A673 (cell line): ENCODE results near the gene UGGT2. TPM values are rescaled to one million over a fixed set of nuclear protein-coding genes. Genes with fewer than 3 reads are reported as not detected.

ENCODE experiments used
- BruUV-seq: library from RNA; stranded (reverse); fragments of 400-500 nt; replicated peaks from 2 replicates; lab custom pipeline; 2021; lab: Mats Ljungman, UMichigan
- CTCF ChIA-PET: fragments of 300-600 bp; sonication (Branson Sonifier 250); formaldehyde crosslinking; loops from one replicate; lab custom pipeline; 2022; ENCODE audit warnings: antibody characterized with exemption; lab: Charles Lee
- POLR2A ChIA-PET: fragments of 300-600 bp; sonication (Branson Sonifier 250); formaldehyde crosslinking; loops from one replicate; lab custom pipeline; 2022; ENCODE audit warnings: antibody characterized with exemption; ENCODE audit not compliant: low non-redundant PET; lab: Charles Lee
- DNase-seq: peaks from one replicate; pipeline ENCODE4 v3.0.0-alpha.2; 2015; ENCODE audit warnings: low spot score
- H3K27ac ChIP-seq: fragments of 200-600 bp; sonication (generic); 2 replicates; pipeline ENCODE4 v1.5.1; 2016; ENCODE audit warnings: mixed run types, low read depth, mild to moderate bottlenecking, mixed read lengths, antibody characterized with exemption, low read length; ENCODE audit not compliant: poor library complexity, severe bottlenecking
- H3K27me3 ChIP-seq: fragments of 200-600 bp; sonication (generic); replicated peaks from 2 replicates; pipeline ENCODE4 v1.6.1; 2017; ENCODE audit warnings: mixed run types, low read depth, mild to moderate bottlenecking, mixed read lengths, antibody characterized with exemption, low read length; ENCODE audit not compliant: insufficient read depth, poor library complexity
- H3K36me3 ChIP-seq: fragments of 200-600 bp; sonication (generic); 2 replicates; pipeline ENCODE4 v1.6.1; 2016; ENCODE audit warnings: mixed run types, mild to moderate bottlenecking, mixed read lengths, antibody characterized with exemption, low read length; ENCODE audit not compliant: insufficient read depth, poor library complexity, severe bottlenecking
- H3K4me1 ChIP-seq: fragments of 200-600 bp; sonication (generic); 2 replicates; pipeline ENCODE4 v1.6.1; 2017; ENCODE audit warnings: mixed run types, mild to moderate bottlenecking, mixed read lengths, antibody characterized with exemption, low read length; ENCODE audit not compliant: insufficient read depth, poor library complexity, severe bottlenecking
- H3K4me3 ChIP-seq: fragments of 200-600 bp; sonication (generic); 2 replicates; pipeline ENCODE4 v1.5.1; 2016; ENCODE audit warnings: low read depth, mixed run types, mild to moderate bottlenecking, mixed read lengths, low read length; ENCODE audit not compliant: poor library complexity, severe bottlenecking
- H3K9me3 ChIP-seq: fragments of 200-600 bp; sonication (generic); 2 replicates; pipeline ENCODE4 v1.6.1; 2016; ENCODE audit warnings: mixed run types, low read depth, mild to moderate bottlenecking, mixed read lengths, antibody characterized with exemption, low read length; ENCODE audit not compliant: poor library complexity, severe bottlenecking
- CTCF ChIP-seq: fragments of 300-800, 200-600 bp; sonication (generic); conservative IDR thresholded peaks from 2 replicates; pipeline ENCODE4 v1.5.1; 2017; ENCODE audit warnings: low read depth, mild to moderate bottlenecking, antibody characterized with exemption, low read length, moderate library complexity, mixed read lengths
- EZH2 ChIP-seq: fragments of 200-600 bp; sonication (generic); IDR thresholded peaks from 2 replicates; pipeline ENCODE4 v1.6.1; 2017; ENCODE audit warnings: borderline replicate concordance, low read depth, mild to moderate bottlenecking, mixed read lengths, antibody characterized with exemption, low read length; ENCODE audit not compliant: poor library complexity, severe bottlenecking
- intact Hi-C: fragments of 100-400 bp; cut with micrococcal nuclease; formaldehyde crosslinking; loops from one replicate; pipeline ENCODE4 v1.10.0; 2022; ENCODE audit not compliant: unreplicated experiment
- total RNA-seq: library from RNA; stranded (reverse); gene quantifications from 2 replicates; pipeline ENCODE4 v1.2.3, GENCODE V29; 2021

The UGGT2 gene
- total RNA-seq, 1 experiment from 2014 or later: 10.1 TPM

DNA sequence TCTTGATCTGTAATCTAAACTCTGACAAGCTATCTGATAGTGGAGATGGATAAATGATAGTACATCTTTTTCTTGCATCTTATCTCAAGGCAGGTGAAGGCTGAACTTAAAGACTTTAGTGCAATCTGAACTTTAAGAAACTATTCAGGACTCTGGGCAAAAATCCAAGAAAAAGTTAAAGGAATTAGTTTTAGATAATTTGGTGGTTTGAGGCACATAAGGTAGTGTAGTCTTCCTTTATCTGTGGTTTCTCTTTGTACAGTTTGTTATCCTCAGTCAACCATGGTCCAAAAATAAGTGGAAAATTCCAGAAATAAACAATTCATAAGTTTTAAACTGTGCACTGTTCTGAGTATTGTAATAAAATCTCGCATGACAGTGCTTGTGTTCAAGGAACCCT, 172.9 kb downstream of the UGGT2 start:
- DNase-seq: no peak
- H3K4me3 ChIP-seq: no peak overlapping the region
- no peaks in the 10 kb centered on the region for H3K27me3 ChIP-seq
- CTCF ChIA-PET: no interaction called here
- BruUV-seq: no TSS peak
- TF ChIP-seq EZH2: no peak
- TF ChIP-seq CTCF: no peak
- H3K36me3 ChIP-seq: no peaks in the 10 kb centered on the region
- intact Hi-C loops: no loop called here
- H3K27ac ChIP-seq: no peak overlapping the region
- H3K4me1 ChIP-seq: no peaks in the 10 kb centered on the region
- no peaks in the 10 kb centered on the region for H3K9me3 ChIP-seq
- POLR2A ChIA-PET: no interaction called here

DNA sequence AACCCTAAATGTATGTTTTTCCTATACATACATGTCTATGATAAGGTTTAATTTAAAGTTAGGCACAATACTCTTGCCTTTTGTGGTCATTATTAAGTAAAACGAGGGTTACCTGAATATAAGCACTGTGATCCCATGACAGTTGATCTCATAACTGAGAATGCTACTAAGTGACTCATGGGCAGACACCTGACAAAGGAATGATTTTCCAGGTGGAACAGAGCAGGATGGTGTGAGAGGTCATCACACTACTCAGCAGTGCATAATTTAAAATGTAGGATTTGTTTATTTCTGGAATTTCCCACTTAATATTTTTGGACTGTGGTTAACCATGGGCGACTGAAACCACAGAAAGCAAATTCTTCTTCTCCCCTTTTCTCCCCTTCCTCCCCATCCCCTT, 178.9 kb downstream of the UGGT2 start:
- H3K36me3 ChIP-seq: no peaks in the 10 kb centered on the region
- no peaks in the 10 kb centered on the region for H3K27me3 ChIP-seq
- no peak overlapping the region for H3K4me3 ChIP-seq
- no peak overlapping the region for H3K27ac ChIP-seq
- no peaks in the 10 kb centered on the region for H3K9me3 ChIP-seq
- POLR2A ChIA-PET: no interaction called here
- BruUV-seq: no TSS peak
- CTCF ChIA-PET: no interaction called here
- no peak for DNase-seq
- TF ChIP-seq CTCF (no peak), EZH2 (no peak)
- intact Hi-C loops: no loop called here
- H3K4me1 ChIP-seq: no peaks in the 10 kb centered on the region

- H3K27ac ChIP-seq: no peak overlapping the region
- intact Hi-C loops: no loop called here
- BruUV-seq: no TSS peak
- no peak for DNase-seq
- TF ChIP-seq EZH2: no peak
- no peak for TF ChIP-seq CTCF
- H3K36me3 ChIP-seq: no peaks in the 10 kb centered on the region
- no peak overlapping the region for H3K4me3 ChIP-seq
- ChIA-PET POLR2A (no interaction called here), CTCF (interaction anchor here (0.5 kb wide), 1 partner anchor 126 kb away, joined by 7 read pairs; no protein-coding TSS in a partner anchor)
- no peaks in the 10 kb centered on the region for H3K4me1 ChIP-seq
- no peaks in the 10 kb centered on the region for H3K9me3 ChIP-seq
- H3K27me3 ChIP-seq: no peaks in the 10 kb centered on the region
Observed at GRCh38 chr13:95870421-95870820, 182.8 kb downstream of the UGGT2 start.
